GM21528 (cell line): ENCODE measurements around the gene NCKAP5.

Experiments used
- ATAC-seq: cut with Tn5 transposase; IDR thresholded peaks from one replicate; pipeline ENCODE4 v1.9.1; 2021; ENCODE audit warnings: mild to moderate bottlenecking, moderate library complexity; ENCODE audit not compliant: unreplicated experiment, low FRiP score

Gene NCKAP5

DNA sequence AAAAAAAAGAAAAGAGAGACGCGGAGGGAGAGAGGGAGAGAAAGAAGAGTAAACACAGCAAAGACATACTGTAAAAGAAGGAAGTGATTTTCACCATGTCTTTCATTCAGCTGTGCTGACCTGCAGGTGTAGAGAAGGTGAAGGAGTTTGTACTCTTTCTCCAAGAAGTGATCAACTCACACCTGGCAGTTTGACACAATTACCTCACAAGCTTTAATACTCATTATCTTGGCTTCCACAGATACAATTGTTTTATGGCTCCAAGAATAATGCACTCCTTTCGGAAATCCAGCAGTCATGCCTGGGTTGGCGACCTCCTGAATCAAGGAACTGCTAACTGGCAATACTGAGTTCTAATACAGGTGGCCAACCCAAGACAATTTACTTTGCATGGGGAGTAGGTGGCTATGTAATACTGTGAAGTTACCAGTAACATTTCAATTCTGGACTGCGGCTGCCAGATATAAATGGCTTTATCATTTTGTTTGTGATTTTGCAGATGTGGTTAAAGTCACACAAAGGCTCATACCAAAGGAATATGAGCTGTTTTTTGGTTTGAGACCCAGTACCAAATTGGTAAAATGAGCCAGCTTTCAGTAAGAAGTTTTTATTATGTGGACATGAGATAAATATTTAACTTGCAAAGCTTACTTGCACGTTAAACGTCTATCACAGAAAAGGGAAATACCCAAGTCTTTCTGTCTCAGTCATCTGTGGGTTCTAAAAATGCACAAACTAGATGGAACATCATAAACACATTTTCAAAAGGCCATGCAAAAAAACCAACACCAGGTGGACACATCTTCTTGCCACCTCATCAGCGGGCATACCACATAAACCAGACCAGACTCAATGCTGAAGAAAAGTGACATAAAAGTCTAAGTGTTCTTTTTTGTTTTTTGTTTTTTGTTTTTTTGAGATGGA lies 69.3 kb downstream of the NCKAP5 start:
- ATAC-seq: peak; percentile 54

DNA sequence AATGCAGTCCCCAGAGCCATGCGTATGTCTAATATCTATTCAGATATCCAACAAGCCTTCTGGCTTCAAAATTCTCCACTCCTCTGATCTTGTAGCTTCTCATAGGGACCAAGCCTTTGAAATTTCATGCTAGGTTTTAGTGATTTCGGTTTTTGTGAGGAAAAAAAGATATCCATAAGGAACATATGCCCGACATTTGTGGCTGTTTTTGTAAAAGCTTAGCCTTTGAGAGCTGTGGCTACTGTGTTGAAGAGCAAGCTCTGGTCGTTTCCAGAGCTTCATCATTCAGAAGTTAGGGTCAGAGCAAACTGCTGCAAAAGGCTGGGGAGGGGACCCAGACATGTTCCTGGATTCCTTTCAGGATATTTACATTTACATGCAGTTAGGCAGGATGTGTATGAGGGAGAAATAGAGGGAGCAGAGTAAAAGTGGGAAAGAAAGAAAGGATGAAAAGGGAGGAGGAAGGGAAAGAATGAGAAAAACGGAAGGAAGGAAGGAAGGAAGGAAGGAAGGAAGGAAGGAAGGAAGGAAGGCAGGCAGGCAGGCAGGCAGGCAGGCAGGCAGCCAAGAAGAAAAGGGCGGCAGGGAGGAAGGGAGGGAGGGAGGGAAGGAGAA lies 70.2 kb downstream of the NCKAP5 start:
- no peak for ATAC-seq

GRCh38 chr2:133497270-133497893 lies 70.9 kb downstream of the NCKAP5 start:
- ATAC-seq: no peak

DNA sequence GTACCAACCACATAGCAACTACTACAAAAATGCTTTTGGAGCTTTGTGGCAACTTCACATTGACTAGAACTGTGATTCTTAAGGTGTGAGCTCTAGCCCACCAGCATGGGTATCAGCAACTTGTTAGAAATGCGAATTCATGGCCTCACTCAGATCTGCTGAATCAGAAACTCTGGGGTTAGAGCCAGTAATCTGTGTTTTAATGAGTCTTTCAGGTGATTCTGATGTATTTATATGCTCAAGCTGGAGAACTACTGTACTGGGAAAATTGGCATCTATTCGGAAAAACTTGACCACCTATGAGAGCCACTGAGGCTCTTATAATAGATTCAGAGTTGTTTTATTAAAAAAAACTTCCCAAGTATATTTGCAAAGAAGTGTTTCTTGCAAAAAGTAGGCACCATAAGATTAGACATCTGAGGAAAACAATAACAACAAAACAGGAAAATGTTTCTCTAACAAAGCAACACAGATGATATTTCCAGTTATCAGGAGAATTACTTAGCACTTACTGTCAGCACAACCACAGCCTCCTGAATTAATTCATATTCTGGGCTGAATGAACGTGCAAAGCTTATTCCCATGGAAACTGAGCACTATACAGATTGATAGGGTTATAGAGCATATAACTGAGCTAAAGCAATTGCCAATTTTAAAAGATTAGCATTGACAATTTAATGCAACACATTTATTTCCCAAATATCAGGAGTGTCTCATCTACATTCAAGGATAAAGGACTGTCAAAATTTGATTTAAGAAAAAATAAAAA lies 71.6 kb downstream of the NCKAP5 start:
- ATAC-seq: no peak

- no peak for ATAC-seq
These were observed 73.0 kb downstream of the NCKAP5 start for GRCh38 chr2:133495226-133495625.

DNA sequence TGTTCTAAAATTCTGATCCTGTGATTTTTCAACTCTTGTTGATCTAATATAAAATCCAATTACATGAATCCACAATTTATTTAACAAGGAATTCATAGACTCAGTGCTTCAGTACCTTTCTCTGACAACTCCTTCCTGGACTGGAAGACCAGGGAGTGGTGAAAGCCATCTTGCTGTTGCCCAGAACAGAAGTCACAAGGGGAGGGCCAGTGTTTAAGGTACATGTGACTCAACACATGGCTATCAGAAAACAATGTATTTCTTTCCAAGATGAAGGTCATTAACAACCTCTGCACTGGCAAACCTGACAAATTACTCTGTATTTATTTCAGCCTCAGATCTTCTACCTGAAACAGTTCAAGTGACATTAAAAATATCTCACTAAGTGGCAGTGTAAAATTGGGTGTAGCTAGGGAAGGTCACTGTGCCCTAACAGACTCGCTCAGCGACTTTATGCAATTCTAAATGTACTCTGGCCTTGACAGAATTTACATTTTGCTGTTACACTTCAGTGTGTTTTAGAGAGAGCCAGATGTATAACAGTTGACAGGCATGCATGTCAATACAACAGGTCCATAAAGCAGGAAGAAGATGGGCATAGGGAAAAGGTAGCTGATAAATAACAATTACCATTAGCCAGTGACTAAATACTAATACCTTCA lies 75.4 kb downstream of the NCKAP5 start:
- no peak for ATAC-seq

- no peak for ATAC-seq
These were observed 77.8 kb downstream of the NCKAP5 start for GRCh38 chr2:133490411-133490980.

DNA sequence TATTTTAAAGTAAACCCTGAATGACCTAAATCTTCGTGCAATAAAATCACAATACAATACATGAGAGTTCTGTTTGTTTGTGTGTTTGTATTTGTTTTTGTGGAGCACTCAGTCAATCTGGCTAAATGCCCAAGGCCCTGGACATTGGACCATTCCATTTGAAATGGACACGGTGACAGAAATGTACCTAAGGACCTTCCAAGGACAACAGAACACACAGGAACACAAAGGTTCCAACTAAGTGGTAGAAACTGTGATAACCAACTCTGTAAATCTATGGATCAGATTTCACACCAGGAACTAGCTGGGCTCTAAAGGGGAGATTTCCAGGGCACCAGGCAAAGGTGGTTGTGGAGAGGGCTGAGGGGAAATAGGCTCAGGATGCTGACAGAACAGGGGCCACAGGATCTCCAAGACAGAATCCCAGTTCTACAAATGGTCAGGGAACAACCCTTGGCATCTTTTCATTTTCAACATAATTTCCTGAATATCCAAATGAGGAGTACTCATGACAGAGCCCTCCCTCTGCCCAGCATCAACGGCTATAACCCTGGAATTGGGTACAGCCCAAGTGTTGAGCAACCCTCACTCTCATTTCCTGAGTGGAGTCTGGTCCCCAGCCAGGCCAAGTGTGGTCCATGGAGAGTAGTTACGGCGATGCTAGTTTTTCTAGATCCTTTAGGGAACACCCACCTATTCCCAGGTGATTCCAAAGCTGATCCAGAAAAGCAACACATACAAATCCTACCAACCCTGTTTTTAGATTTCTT lies 78.4 kb downstream of the NCKAP5 start:
- no peak for ATAC-seq

- no peak for ATAC-seq
These were observed 79.1 kb downstream of the NCKAP5 start for GRCh38 chr2:133489146-133489545.

DNA sequence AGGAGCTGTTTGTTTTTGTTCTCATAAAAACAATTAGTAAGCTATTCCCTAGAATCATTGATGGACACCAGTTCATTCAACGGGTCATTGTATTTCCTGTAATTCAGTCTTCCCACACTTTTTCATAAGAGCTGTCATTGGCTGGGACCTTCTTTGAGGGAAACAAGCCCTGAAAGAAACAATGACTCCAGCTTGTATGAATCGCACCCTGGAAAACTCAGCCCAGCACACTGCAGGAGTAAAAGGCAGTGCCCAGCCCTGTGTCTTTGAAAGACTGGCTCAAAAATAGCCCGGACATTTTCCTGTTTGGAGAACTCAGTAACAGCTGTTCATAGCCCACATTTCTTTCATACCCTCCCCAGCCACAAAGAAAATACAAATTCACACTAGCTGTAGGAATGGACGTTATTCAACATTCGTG lies 81.5 kb downstream of the NCKAP5 start:
- ATAC-seq: no peak

DNA sequence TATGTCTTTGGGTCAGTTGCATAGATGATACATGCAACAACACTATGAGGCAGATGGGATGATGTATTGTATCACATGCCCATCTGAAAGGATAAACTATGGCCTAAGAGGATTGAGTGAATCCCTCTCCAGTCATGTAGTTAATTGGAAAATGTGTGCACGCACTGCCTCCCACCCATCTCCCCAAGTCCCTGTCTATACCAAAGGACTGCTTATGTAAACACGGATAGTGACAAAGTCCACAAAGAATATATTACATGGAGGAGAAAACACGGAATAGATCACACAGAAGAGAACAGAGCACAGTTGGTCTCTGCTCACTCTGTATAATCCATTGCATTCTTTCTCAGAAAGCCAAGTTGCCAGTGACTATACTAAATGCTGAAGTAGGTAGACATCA lies 82.4 kb downstream of the NCKAP5 start:
- ATAC-seq: no peak

- ATAC-seq: no peak
These were observed 83.5 kb downstream of the NCKAP5 start for GRCh38 chr2:133484784-133485183.

DNA sequence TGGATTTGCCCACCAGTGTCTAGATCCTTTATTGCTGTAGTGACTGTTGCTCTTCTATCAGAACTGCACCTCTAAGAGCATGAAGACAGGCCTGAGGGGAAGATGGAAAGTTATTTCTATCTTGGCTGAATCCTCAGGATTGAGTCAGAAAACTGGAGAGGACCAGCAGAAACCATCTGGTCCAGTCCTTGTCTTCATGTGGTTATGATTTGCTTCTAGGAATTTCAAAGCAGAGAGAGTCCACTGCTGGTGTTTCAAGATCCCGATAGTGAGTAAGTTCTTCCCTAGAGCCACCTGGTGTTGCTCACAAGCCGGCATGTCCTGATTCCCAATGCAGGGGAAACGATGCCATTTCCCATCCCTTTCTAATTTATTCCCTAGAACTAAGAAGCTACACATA lies 84.2 kb downstream of the NCKAP5 start:
- no peak for ATAC-seq

GRCh38 chr2:133483181-133483580 lies 85.1 kb downstream of the NCKAP5 start:
- ATAC-seq: no peak

DNA sequence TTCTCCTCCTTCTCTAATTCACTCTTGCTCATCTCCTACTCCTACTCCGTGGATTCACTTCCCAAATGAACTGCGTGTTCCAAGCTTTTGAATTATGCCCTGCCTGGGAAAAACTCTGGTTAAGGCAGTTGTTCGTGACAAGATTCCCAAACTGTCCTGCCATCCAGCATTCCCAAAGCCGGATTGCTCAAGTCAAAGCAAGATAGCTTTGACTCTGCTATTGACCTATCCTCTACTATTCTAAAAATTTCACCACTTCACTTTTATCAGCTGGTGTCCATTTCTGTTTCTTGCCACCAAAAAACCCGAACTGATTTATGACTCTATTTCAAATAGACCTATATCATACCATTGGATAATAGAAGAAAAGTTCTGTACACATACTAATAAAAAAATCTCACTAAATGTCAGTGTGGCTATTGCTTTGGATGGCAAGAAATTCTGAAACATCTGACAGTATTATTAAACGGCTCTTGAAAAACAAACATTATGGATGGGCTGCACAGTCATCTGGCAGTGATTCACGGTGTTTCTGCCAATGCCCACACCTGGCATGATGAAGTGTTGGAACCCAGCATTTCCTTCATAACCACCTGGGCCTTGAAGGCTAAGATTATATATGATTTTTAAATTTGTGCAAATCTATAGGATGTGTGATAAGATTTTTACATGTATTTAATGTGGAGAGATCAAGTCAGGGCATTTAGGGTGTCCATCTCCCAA lies 87.4 kb downstream of the NCKAP5 start:
- no peak for ATAC-seq

- ATAC-seq: no peak
These were observed 90.7 kb downstream of the NCKAP5 start for GRCh38 chr2:133477616-133477990.

GRCh38 chr2:133476931-133477615 lies 91.2 kb downstream of the NCKAP5 start:
- ATAC-seq: no peak

GRCh38 chr2:133476286-133476685 lies 92.0 kb downstream of the NCKAP5 start:
- no peak for ATAC-seq
